Kidney epithelial cell (primary cell): Measurements from ENCODE around the gene LRRC8B. TPM values are rescaled to one million over a fixed set of nuclear protein-coding genes. Genes with fewer than 3 reads are reported as not detected.
A peak's percentile ranks its signal among the peaks of the same experiment; 100 is the strongest.
"Not testable (repeated sequence)": the region's sequence is repeated elsewhere in the genome, so short reads cannot be mapped to it uniquely, and the experiment has no call there.

ENCODE experiments used
- DNase-seq: peaks from one replicate; pipeline ENCODE4 v3.0.0-alpha.2; 2010; ENCODE audit warnings: low read depth
- H3K27me3 ChIP-seq: 2 replicates; pipeline ENCODE4 v1.6.0; 2011; ENCODE audit warnings: low read length; ENCODE audit not compliant: control insufficient read depth, insufficient read depth
- H3K36me3 ChIP-seq: 2 replicates; pipeline ENCODE4 v1.5.1; 2011; ENCODE audit warnings: low read length; ENCODE audit not compliant: control insufficient read depth, insufficient read depth
- H3K4me3 ChIP-seq: 2 replicates; pipeline ENCODE4 v1.5.1; 2011; ENCODE audit warnings: low read depth, mild to moderate bottlenecking, control low read depth, low read length
- CTCF ChIP-seq: IDR thresholded peaks from 2 replicates; pipeline ENCODE4 v1.5.1; 2011; ENCODE audit warnings: mild to moderate bottlenecking, moderate library complexity, low read length, control low read depth, inconsistent platforms; ENCODE audit not compliant: insufficient read depth, poor library complexity, severe bottlenecking
- total RNA-seq: library from RNA; depleted of rRNA; stranded (reverse); fragments of >200 nt; gene quantifications from 2 replicates; pipeline ENCODE4 v1.2.3, GENCODE V29; 2015

The LRRC8B gene
- total RNA-seq, 1 donor from 2014 or later, result 8.9 TPM

DNA sequence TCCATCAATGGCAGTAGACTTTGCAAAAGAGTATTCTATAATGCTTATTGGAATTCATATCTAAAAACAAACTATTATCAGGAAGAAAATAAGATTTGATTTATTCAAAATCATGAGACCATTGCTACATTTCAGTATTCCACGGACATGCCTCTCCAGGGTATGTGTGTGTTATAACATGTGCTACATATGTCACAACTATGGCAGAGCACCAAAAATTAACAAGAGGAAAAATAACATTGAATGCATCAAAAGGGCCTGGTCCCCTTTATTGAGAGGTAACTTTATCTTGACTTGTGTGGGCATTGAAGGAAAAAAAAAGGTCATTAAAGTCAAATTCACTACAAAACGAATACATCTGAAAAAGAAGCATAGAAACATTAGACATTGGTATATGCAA is 22.6 kb upstream of the LRRC8B start:
- Histone ChIP-seq H3K27me3 (no peaks in the 10 kb centered on the region), H3K36me3 (no peaks in the 10 kb centered on the region), H3K4me3 (no peak overlapping the region)
- DNase-seq, result no peak
- TF ChIP-seq CTCF, result no peak

DNA sequence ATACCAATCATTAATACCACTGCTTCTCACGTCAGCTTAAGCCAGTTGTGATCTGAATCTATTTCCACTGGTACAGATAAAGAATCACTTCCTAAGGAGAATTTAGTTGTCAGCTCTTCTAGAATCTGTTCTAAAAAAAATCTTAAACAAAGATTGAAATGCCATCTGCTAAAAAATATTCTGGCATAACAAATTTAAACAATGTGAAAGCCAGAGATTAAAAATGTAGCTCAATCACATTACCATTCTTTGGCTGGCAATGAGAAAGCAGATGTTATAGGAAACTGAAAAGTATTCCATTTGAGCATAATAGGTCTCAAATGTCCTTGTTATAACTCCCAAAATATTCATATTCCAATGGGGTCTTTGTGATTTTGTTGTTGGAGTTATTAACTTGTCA is 21.7 kb upstream of the LRRC8B start:
- Histone ChIP-seq H3K36me3 (no peaks in the 10 kb centered on the region), H3K4me3 (no peak overlapping the region), H3K27me3 (no peaks in the 10 kb centered on the region)
- no peak for DNase-seq
- no peak for TF ChIP-seq CTCF

- no peak for DNase-seq
- Histone ChIP-seq H3K4me3 (no peak overlapping the region), H3K27me3 (no peaks in the 10 kb centered on the region), H3K36me3 (no peaks in the 10 kb centered on the region)
- TF ChIP-seq CTCF, result no peak
Measured at GRCh38 chr1:89503690-89504089, 20.9 kb upstream of the LRRC8B start.

DNA sequence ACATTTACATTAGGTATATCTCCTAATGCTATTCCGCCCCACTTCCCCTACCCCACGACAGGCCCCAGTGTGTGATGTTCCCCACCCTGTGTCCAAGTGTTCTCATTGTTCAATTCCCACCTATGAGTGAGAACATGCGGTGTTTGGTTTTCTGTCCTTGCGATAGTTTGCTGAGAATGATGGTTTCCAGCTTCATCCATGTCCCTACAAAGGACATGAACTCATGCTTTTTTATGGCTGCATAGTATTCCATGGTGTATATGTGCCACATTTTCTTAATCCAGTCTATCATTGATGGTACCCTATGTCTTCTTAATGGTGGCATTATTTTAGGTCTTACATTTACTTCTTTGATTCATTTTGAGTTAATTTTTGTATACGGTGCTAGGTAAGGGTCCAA is 14.6 kb upstream of the LRRC8B start:
- DNase-seq, H3K4me3 ChIP-seq, H3K27me3 ChIP-seq, H3K36me3 ChIP-seq: not testable (repeated sequence)

- Histone ChIP-seq H3K27me3 (no peaks in the 10 kb centered on the region), H3K36me3 (no peaks in the 10 kb centered on the region), H3K4me3 (no peak overlapping the region)
- TF ChIP-seq CTCF, result no peak
- DNase-seq, result no peak
Measured at GRCh38 chr1:89512996-89513720, 11.5 kb upstream of the LRRC8B start.

DNA sequence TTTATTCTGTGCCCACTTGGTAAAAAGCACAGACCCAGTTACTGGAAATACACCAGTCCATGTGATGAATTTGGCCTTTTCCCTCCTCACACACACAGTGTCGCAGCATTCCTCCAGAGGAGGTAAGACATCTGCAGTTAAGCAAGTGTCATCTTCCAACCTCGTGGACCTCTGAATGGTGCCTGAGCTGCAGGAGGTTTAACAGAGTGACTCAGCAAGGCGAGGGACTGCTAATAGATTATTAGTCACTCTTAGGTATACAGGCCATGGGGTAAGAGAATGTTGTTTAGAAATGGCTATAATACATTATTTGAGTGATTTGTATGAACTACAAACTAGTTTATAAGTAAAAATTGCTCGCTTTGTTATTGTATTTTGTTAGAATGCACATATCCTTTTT is 8.6 kb upstream of the LRRC8B start:
- H3K4me3 ChIP-seq, result no peak overlapping the region
- no peaks in the 10 kb centered on the region for H3K36me3 ChIP-seq
- DNase-seq, result peak; percentile 45
- no peaks in the 10 kb centered on the region for H3K27me3 ChIP-seq
- TF ChIP-seq CTCF, result no peak
